ENCODE results near the gene HSFX2.
"Not testable (repeated sequence)": the region's sequence is repeated elsewhere in the genome, so short reads cannot be mapped to it uniquely, and the experiment has no call there.

HSFX2 gene, protein sequence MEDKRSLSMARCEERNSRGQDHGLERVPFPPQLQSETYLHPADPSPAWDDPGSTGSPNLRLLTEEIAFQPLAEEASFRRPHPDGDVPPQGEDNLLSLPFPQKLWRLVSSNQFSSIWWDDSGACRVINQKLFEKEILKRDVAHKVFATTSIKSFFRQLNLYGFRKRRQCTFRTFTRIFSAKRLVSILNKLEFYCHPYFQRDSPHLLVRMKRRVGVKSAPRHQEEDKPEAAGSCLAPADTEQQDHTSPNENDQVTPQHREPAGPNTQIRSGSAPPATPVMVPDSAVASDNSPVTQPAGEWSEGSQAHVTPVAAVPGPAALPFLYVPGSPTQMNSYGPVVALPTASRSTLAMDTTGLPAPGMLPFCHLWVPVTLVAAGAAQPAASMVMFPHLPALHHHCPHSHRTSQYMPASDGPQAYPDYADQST

DNA sequence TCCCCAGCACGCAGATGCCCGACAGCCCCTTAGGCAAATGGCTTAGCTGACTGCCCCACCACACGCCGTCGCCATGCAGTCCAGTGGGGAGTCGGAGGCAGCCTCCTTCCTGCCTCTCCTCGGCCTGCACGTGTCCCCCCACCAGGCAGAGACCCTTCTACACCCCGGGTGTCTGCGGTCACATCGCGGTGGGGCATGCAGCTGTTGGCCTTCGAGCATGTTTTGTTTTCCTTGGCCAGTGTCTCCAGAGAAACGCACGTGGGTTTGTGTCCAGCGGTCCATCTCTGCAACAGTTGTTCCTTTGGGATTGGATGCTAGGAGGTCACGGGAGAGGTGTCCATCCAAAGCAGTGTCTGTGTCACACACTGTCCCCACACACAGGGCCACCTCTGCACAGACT, at the start of gene HSFX2:
Gene HSFX2, minus strand, starts transcription at position 101 of the 400 bp plus-strand sequence. CDS start 614 bp downstream, outside the sequence.
- not testable (repeated sequence) for DNase-seq (ENCODE audit: low read depth); H3K4me3 ChIP-seq (ENCODE audit: control insufficient read depth, low read depth, low read length)

DNA sequence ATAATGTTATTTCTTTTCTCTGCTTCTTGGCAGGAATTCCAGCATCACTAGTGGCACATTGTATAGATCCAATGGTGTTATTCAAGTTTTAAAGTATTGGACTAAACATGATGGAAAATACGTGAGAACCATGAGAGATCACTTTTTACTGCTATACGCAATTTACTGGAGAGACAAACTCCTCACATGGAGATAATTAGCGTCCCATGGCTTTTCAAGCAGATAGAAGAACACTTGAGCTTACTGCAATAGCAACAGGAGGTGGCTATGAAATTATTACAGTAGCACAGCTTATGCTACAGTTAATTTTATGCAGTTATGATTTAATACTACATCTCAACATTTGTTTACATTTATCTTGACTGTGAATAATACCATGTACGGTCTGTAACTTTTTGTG, 48.4 kb upstream of the HSFX2 start:
- TF ChIP-seq, protein P1, sequence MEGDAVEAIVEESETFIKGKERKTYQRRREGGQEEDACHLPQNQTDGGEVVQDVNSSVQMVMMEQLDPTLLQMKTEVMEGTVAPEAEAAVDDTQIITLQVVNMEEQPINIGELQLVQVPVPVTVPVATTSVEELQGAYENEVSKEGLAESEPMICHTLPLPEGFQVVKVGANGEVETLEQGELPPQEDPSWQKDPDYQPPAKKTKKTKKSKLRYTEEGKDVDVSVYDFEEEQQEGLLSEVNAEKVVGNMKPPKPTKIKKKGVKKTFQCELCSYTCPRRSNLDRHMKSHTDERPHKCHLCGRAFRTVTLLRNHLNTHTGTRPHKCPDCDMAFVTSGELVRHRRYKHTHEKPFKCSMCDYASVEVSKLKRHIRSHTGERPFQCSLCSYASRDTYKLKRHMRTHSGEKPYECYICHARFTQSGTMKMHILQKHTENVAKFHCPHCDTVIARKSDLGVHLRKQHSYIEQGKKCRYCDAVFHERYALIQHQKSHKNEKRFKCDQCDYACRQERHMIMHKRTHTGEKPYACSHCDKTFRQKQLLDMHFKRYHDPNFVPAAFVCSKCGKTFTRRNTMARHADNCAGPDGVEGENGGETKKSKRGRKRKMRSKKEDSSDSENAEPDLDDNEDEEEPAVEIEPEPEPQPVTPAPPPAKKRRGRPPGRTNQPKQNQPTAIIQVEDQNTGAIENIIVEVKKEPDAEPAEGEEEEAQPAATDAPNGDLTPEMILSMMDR (conservative IDR thresholded peaks at IDR 0.05; ENCODE audit: control insufficient read depth, insufficient read depth, low read depth, low read length) = no peak
- no peak for DNase-seq (ENCODE audit: low read depth)
- no peak overlapping the region for H3K4me3 ChIP-seq (ENCODE audit: control insufficient read depth, low read depth, low read length)

DNA sequence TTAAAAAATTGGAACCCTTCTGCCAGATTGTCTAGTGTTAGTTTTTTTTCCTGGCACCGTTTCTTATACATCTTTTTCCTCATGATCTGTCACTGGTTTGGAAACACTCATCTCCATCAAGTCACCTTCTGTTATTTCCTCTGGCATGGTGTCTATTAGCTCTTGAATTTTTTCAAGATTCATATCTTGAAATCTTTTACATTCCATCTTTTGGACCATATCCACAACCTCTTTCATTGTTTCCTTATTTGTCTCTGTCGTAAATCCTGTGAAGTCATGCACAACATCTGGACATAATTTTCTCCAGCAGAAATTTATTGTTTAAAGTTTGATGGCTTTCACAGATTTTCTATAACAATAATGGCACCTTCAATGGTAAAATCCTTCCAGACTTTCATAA, 46.7 kb upstream of the HSFX2 start:
- TF ChIP-seq, protein P1 (conservative IDR thresholded peaks at IDR 0.05; ENCODE audit: control insufficient read depth, insufficient read depth, low read depth, low read length) = no peak
- DNase-seq (ENCODE audit: low read depth) = peak; percentile 5
- no peak overlapping the region for H3K4me3 ChIP-seq (ENCODE audit: control insufficient read depth, low read depth, low read length)

DNA sequence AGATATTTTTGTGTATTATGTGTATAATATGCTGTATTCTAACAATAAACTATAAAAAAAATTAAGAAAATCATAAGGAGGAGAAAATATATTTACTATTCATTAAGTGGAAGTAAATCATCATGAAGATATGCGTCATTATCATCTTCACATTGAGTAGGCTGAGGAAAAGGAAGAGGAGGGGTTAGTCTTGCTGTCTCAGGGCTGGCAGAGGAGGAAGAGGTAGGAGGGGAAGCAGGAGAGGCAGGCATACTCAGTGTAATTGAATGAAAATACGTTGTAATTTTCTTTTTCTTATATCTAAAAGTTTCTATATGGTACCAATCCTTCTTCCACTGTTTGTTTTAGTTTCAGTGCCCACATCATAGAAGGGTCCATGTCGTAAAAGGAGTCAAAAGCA, 46.3 kb upstream of the HSFX2 start:
- TF ChIP-seq, protein P1 (conservative IDR thresholded peaks at IDR 0.05; ENCODE audit: control insufficient read depth, insufficient read depth, low read depth, low read length) = no peak
- DNase-seq (ENCODE audit: low read depth) = peak; percentile 6
- H3K4me3 ChIP-seq (ENCODE audit: control insufficient read depth, low read depth, low read length) = no peak overlapping the region

DNA sequence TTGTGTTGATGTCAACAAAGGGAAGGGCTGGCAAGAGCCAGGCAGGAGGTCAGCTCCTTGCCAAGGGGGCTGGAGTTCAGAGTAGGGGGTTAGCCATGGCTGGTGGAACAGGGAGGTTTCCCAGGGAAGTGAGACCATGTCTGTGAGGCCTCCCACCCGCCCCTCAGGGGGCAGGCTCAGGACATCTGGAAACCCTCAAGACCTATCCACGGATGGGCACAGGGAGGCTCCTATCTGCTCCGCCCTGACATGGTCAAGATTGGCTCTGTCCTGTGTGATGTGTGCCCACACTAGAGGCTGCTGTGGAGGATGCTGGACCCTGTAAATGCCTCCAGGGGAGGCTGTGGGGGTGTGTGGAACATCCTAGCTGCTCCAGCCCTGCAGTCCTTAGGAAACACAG, 44.5 kb upstream of the HSFX2 start:
- no peak overlapping the region for H3K4me3 ChIP-seq (ENCODE audit: control insufficient read depth, low read depth, low read length)
- DNase-seq (ENCODE audit: low read depth) = no peak
- TF ChIP-seq, protein P1 (conservative IDR thresholded peaks at IDR 0.05; ENCODE audit: control insufficient read depth, insufficient read depth, low read depth, low read length) = no peak

DNA sequence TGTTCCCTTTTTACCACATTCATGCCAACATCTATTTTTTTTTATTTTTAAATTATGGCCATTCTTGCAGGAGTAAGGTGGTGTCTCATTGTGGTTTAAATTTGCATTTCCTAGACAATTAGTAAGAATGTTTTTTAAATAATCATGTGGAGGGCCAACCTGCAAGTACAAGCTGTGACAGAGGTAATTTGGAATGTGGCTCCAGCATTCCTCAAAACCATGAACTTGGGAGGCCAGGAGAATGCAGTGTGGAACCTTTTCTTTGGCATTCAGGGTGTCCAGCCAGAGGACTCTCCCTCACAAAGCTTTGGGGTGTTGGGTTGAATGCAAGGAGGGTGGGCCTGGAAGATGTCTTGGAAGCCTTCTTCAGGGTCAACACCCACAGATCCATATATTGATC, 43.7 kb upstream of the HSFX2 start:
- TF ChIP-seq, protein P1 (conservative IDR thresholded peaks at IDR 0.05; ENCODE audit: control insufficient read depth, insufficient read depth, low read depth, low read length) = no peak
- DNase-seq (ENCODE audit: low read depth) = no peak
- no peak overlapping the region for H3K4me3 ChIP-seq (ENCODE audit: control insufficient read depth, low read depth, low read length)

DNA sequence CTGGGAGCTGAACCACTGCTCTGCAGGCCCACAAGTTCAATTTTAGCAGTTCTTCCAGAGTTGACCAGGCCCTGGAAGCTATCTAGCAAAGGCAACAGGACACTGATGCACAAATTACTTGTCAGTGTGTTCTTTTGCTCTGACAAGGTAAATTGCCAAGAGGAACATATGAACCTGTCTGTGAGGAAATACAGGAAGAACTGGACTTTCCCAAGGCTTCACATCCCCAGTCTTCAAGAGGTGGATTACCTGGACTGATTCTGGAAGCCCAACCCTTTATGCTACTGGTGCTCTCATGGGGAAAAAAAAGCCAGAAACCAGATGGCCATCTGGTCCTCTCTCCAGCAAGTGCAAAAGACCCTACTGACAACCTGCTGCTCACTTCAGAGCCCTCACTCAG, 38.4 kb upstream of the HSFX2 start:
- H3K4me3 ChIP-seq (ENCODE audit: control insufficient read depth, low read depth, low read length) = no peak overlapping the region
- TF ChIP-seq, protein P1 (conservative IDR thresholded peaks at IDR 0.05; ENCODE audit: control insufficient read depth, insufficient read depth, low read depth, low read length) = no peak
- no peak for DNase-seq (ENCODE audit: low read depth)

Measured in fibroblast of mammary gland (primary cell).